Measurements from ENCODE around the gene SIX4.
A peak's percentile ranks its signal among the peaks of the same experiment; 100 is the strongest.
"Not testable (repeated sequence)": the region's sequence is repeated elsewhere in the genome, so short reads cannot be mapped to it uniquely, and the experiment has no call there.

Gene SIX4

DNA sequence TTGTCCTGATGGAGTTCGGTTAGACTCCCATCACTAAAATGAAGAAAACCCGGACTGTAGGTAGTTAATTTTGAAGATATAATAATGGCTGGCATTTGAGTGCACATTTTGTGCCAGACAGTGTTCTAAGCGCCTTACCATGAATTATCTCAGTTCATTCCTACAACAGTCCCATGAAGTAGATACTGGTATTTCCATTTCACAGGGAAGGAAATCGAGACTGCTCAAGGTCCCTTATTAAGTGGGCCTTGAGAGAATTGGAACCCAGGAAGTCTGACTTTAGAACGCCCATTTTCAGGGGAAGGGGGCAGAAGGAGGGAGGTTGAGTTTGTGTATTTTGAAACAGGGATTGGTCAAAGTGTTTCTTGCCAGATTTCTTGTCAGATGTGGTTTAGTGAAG is 11.3 kb upstream of the SIX4 start:
- ATAC-seq (ENCODE audit: low read depth) (no peak), DNase-seq (ENCODE audit: low spot score in 2 of 2) (no peak)
- no peaks in the 10 kb centered on the region for H3K9me3 Mint-ChIP-seq
- H3K4me1 Mint-ChIP-seq = peaks cover 20% of the 10 kb centered on the region
- peaks cover 3% of the 10 kb centered on the region for H3K36me3 Mint-ChIP-seq
- H3K27ac Mint-ChIP-seq = peak overlapping the region; percentile 97
- peak overlapping the region; percentile 93 for H3K4me3 Mint-ChIP-seq
- H3K27me3 Mint-ChIP-seq = peaks cover 5% of the 10 kb centered on the region

DNA sequence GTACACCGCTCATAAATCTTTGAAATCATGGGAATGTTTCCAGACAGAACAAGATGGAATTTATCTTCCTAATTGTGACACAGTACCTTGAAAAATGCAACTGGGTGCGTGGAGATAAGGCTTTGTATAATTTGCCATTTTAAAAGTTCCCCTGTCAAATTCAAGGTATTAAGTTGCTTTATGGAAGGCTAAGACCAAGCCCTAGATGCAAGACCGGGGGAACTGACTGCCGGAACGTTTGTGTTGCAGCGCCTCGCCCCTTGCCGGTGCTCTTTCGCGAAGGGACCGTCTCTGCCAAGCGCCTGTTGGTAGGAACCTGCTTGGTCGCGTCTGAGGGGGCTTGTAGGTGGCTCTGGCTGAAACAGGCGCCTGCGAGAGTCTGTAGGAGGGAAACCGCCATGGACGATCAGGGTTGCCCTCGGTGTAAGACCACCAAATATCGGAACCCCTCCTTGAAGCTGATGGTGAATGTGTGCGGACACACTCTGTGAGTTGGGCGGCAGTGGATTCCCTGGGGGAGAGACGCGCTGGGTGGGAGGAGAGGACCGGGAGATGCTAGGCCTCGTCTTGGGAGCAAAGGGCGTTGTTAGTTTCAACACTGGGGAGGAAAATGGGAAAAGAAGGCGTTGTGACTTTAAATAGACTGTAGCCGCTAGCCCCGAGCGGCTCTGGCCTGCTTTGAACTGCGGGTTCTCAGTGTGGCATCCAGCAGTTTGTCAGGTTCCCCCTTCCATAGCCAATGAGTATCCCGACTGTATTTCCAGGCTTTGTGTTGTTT is 10.5 kb upstream of the SIX4 start, which contains the start of gene MNAT1:
MNAT1 (plus strand) TSS at position 297 of the 778 bp plus-strand sequence; CDS start at position 399, 102 bp downstream.
- peaks cover 3% of the 10 kb centered on the region for H3K36me3 Mint-ChIP-seq
- H3K27me3 Mint-ChIP-seq = peaks cover 5% of the 10 kb centered on the region
- peaks cover 17% of the 10 kb centered on the region for H3K4me1 Mint-ChIP-seq
- DNase-seq (ENCODE audit: low spot score in 2 of 2) = peak; percentile 80 to 82
- peak within 1 kb of the TSS; percentile 93 for H3K4me3 Mint-ChIP-seq
- ATAC-seq (ENCODE audit: low read depth) = peak; percentile 95
- peak within 1 kb of the TSS; percentile 97 for H3K27ac Mint-ChIP-seq
- H3K9me3 Mint-ChIP-seq = no peaks in the 10 kb centered on the region

GRCh38 chr14:60732840-60733483 is 8.8 kb upstream of the SIX4 start:
- Mint-ChIP-seq H3K27me3 (peaks cover 13% of the 10 kb centered on the region), H3K36me3 (peaks cover 3% of the 10 kb centered on the region), H3K4me1 (peaks cover 13% of the 10 kb centered on the region), H3K9me3 (no peaks in the 10 kb centered on the region), H3K27ac (no peak overlapping the region), H3K4me3 (no peak overlapping the region)
- no peak for ATAC-seq (ENCODE audit: low read depth)
- no peak for DNase-seq (ENCODE audit: low spot score in 2 of 2)

DNA sequence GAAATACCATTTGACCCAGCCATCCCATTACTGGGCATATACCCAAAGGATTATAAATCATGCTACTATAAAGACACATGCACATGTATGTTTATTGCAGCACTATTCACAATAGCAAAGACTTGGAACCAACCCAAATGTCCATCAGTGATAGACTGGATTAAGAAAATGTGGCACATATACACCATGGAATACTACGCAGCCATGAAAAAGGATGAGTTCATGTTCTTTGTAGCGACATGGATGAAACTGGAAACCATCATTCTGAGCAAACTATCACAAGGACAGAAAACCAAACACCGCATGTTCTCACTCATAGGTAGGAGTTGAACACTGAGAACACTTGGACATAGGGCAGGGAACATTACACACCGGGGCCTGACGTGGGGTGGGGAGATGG is 7.1 kb upstream of the SIX4 start:
- not testable (repeated sequence) for H3K4me3 Mint-ChIP-seq; DNase-seq (ENCODE audit: low spot score in 2 of 2); H3K27ac Mint-ChIP-seq; ATAC-seq (ENCODE audit: low read depth); H3K36me3 Mint-ChIP-seq; H3K9me3 Mint-ChIP-seq
- Mint-ChIP-seq H3K27me3 (peaks cover 21% of the 10 kb centered on the region), H3K4me1 (peaks cover 13% of the 10 kb centered on the region)

DNA sequence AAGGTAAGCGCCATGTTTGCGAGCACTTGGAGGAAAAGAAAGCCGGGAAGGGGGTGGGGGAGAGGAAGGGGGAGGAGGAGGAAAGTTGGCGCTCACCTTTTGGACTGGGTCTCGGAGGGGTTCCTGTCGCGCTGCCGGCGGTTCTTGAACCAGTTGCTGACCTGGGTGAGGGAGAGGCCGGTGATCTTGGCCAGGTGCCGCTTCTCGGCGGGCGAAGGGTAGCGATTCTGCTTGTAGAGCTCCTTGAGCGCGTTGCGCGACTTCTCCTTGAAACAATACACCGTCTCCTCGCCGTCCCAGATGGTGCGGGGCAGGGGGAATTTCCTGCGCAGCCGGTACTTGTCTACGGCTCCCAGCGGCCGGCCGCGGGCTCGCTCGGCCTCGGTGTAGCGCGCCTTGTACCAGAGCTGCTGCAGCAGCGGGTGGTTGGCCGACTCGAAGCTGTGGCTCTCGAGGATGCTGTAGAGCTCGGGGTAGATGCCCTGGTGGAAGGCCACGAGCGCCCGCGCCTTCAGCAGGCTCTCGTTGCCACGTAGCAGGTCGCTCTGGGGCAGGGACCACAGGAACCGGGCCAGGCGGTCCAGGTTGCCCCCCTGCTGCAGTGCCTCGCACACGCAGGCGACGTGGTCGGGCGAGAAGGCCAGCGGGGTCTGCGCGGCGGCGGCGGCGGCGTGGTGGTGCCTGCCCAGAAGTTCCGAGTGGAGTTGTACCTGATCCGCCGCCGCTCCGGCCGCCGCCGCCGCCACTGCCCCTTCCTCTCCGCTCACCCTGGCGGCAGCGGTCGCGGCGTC is 840 bp downstream of the SIX4 start:
- Mint-ChIP-seq H3K4me3 (peak overlapping the region; percentile 97), H3K27ac (no peak overlapping the region), H3K36me3 (no peaks in the 10 kb centered on the region), H3K4me1 (peaks cover 12% of the 10 kb centered on the region), H3K27me3 (peaks cover 27% of the 10 kb centered on the region), H3K9me3 (no peaks in the 10 kb centered on the region)
- ATAC-seq (ENCODE audit: low read depth) (peak; percentile 44), DNase-seq (ENCODE audit: low spot score in 2 of 2) (peak; percentile 30 to 44)

GRCh38 chr14:60722357-60723115 is 1.6 kb downstream of the SIX4 start:
- peak; percentile 40 for ATAC-seq (ENCODE audit: low read depth)
- Mint-ChIP-seq H3K27me3 (peaks cover 25% of the 10 kb centered on the region), H3K36me3 (no peaks in the 10 kb centered on the region), H3K27ac (no peak overlapping the region), H3K4me3 (peak overlapping the region; percentile 97), H3K4me1 (peaks cover 12% of the 10 kb centered on the region), H3K9me3 (no peaks in the 10 kb centered on the region)
- DNase-seq (ENCODE audit: low spot score in 2 of 2) = peak; percentile 18 to 40

DNA sequence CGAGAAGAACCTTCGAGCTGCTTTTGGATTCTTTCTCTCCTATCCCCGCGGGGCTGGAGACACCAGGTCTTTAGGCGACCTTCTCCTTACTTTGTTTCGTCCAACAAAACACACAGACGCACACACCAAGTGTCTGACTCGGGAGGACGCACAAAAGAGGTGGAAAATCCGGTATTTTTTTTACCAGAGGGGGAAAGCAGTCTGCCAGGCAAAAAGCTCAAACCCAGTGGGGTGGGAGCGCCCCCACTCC is 2.1 kb downstream of the SIX4 start:
- H3K27ac Mint-ChIP-seq = no peak overlapping the region
- H3K27me3 Mint-ChIP-seq = peaks cover 21% of the 10 kb centered on the region
- H3K4me1 Mint-ChIP-seq = peaks cover 12% of the 10 kb centered on the region
- H3K36me3 Mint-ChIP-seq = no peaks in the 10 kb centered on the region
- DNase-seq (ENCODE audit: low spot score in 2 of 2) (peak in 1 of 2 donors; percentile 6), ATAC-seq (ENCODE audit: low read depth) (no peak)
- H3K4me3 Mint-ChIP-seq = peak overlapping the region; percentile 97
- H3K9me3 Mint-ChIP-seq = no peaks in the 10 kb centered on the region

- Mint-ChIP-seq H3K4me3 (peak overlapping the region; percentile 97), H3K4me1 (peaks cover 12% of the 10 kb centered on the region), H3K27ac (no peak overlapping the region), H3K36me3 (no peaks in the 10 kb centered on the region), H3K27me3 (peaks cover 19% of the 10 kb centered on the region), H3K9me3 (no peaks in the 10 kb centered on the region)
- peak; percentile 30 to 40 for DNase-seq (ENCODE audit: low spot score in 2 of 2)
- ATAC-seq (ENCODE audit: low read depth) = peak; percentile 60
These were observed 2.6 kb downstream of the SIX4 start for GRCh38 chr14:60721326-60722106.

DNA sequence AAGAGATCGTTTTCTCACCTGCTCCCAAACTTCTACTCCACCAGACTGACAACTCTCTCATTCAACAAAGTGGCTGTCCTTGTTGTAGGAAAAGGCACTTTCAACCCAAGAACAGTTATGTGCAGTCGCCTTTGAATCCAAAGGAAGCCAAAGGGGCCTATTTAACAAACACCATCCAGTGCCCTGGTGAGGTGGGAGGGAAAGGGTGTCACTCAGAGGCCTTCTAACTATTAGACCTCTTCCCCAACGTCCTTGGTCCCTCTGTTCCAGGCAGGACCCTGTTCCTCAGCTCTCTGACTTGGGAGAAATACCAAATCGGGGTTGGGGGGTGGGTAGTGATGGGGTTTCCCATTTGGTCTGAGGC is 3.2 kb downstream of the SIX4 start:
- Mint-ChIP-seq H3K4me1 (peaks cover 12% of the 10 kb centered on the region), H3K4me3 (peak overlapping the region; percentile 74), H3K9me3 (no peaks in the 10 kb centered on the region), H3K27ac (no peak overlapping the region), H3K27me3 (peaks cover 19% of the 10 kb centered on the region), H3K36me3 (no peaks in the 10 kb centered on the region)
- DNase-seq (ENCODE audit: low spot score in 2 of 2) = no peak
- no peak for ATAC-seq (ENCODE audit: low read depth)

- DNase-seq (ENCODE audit: low spot score in 2 of 2) = no peak
- no peaks in the 10 kb centered on the region for H3K36me3 Mint-ChIP-seq
- no peak for ATAC-seq (ENCODE audit: low read depth)
- H3K4me3 Mint-ChIP-seq = peak overlapping the region; percentile 74
- no peak overlapping the region for H3K27ac Mint-ChIP-seq
- peaks cover 12% of the 10 kb centered on the region for H3K4me1 Mint-ChIP-seq
- H3K9me3 Mint-ChIP-seq = no peaks in the 10 kb centered on the region
- peaks cover 18% of the 10 kb centered on the region for H3K27me3 Mint-ChIP-seq
These were observed 3.8 kb downstream of the SIX4 start for GRCh38 chr14:60720391-60720790.

GRCh38 chr14:60713513-60713912 is 10.6 kb downstream of the SIX4 start:
- Mint-ChIP-seq H3K9me3 (no peaks in the 10 kb centered on the region), H3K27me3 (peaks cover 4% of the 10 kb centered on the region), H3K4me3 (no peak overlapping the region), H3K36me3 (no peaks in the 10 kb centered on the region), H3K4me1 (no peaks in the 10 kb centered on the region), H3K27ac (no peak overlapping the region)
- ATAC-seq (ENCODE audit: low read depth) (no peak), DNase-seq (ENCODE audit: low spot score in 2 of 2) (no peak)

DNA sequence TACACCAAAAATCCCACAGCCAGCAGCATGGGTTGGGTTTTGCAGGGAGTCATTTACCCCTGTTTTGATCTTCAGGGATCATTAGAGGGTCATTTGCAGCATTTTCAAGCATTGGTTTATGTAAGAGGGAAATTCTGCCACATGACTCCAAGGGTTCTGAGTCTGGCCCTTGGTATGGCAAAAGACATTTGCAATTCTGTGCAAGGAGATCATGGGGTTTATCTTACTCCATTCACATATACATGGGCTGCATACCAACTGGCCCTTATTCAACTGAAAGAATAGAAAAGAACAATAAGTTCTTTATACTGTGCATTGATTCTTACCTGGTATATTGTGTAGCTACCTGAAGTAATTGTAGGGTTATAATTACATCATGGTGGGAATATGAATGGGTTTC is 13.7 kb downstream of the SIX4 start:
- no peaks in the 10 kb centered on the region for H3K4me1 Mint-ChIP-seq

DNA sequence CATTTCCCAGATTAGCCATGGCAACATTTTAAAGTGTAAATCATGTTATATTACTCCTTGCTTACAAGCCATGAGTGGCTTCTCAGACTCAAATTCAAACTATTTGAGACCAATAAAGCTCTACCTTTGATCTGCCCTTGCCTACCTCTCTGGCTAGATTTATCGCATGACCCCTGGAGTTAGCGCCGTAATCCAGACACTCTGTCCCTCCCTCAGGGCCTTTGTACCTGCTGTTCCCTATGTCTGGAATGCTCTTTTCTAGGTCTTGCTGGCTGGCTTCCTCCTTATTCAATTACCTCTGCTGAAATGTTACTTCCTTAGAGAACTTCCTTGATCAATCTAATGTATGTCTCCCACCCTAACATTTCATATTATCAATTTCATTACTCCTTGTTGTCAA is 16.3 kb downstream of the SIX4 start:
- ATAC-seq (ENCODE audit: low read depth) = no peak
- no peaks in the 10 kb centered on the region for H3K36me3 Mint-ChIP-seq
- no peaks in the 10 kb centered on the region for H3K4me1 Mint-ChIP-seq
- no peaks in the 10 kb centered on the region for H3K9me3 Mint-ChIP-seq
- peaks cover 8% of the 10 kb centered on the region for H3K27me3 Mint-ChIP-seq
- H3K4me3 Mint-ChIP-seq = no peak overlapping the region
- no peak overlapping the region for H3K27ac Mint-ChIP-seq
- no peak for DNase-seq (ENCODE audit: low spot score in 2 of 2)

More for the DNA sequence above, 13.7 kb downstream of the SIX4 start:
- Mint-ChIP-seq H3K4me3 (no peak overlapping the region), H3K27ac (no peak overlapping the region), H3K36me3 (no peaks in the 10 kb centered on the region), H3K9me3 (no peaks in the 10 kb centered on the region), H3K27me3 (peaks cover 5% of the 10 kb centered on the region)
- no peak for ATAC-seq (ENCODE audit: low read depth)
- no peak for DNase-seq (ENCODE audit: low spot score in 2 of 2)

Data from memory B cell (primary cell).